ENCODE results near the gene ACSBG1. TPM values are rescaled to one million over a fixed set of nuclear protein-coding genes. Genes with fewer than 3 reads are reported as not detected.

Gene ACSBG1
- total and polyA plus RNA-seq, 2 of the 8 experiments (the other 6 are each of a cell fraction or from before 2014, with no cell fraction given) = 5.4 to 7.1 TPM

- Histone ChIP-seq H2BK20ac (ENCODE audit: low read length) (no peak overlapping the region), H3K79me2 (ENCODE audit: control insufficient read depth in 1 of 2, insufficient read depth in 2 of 2, low read length in 2 of 2) (no peaks in the 10 kb centered on the region), H4K91ac (replicated peaks; ENCODE audit: insufficient read length, low read length) (no peak overlapping the region), H3K23me2 (ENCODE audit: low read depth, low read length) (no peaks in the 10 kb centered on the region), H2AK5ac (ENCODE audit: low read depth, low read length) (no peak overlapping the region), H4K20me1 (replicated peaks in 1 of 2; ENCODE audit: control insufficient read depth in 1 of 2, insufficient read depth in 2 of 2, low read length in 2 of 2) (no peaks in the 10 kb centered on the region), H3K18ac (ENCODE audit: extremely low read depth, low read length) (no peak overlapping the region), H2BK12ac (ENCODE audit: low read depth, low read length) (no peak overlapping the region), H2BK15ac (ENCODE audit: low read length) (no peak overlapping the region), H3K4me1 (replicated peaks in 1 of 4; ENCODE audit: control insufficient read depth in 3 of 4, insufficient read depth in 4 of 4, low read length in 3 of 4) (no peaks in the 10 kb centered on the region), H2BK120ac (replicated peaks; ENCODE audit: low read depth, low read length) (no peak overlapping the region), H2AFZ (ENCODE audit: low read length) (no peak overlapping the region), H3K36me3 (ENCODE audit: control insufficient read depth in 2 of 4, insufficient read depth in 4 of 4, low read length in 3 of 4) (no peaks in the 10 kb centered on the region), H3K27ac (ENCODE audit: low read depth, low read length) (no peak overlapping the region), H3K23ac (ENCODE audit: insufficient read length) (no peak overlapping the region), H3K9ac (replicated peaks in 1 of 4; ENCODE audit: extremely low read depth in 1 of 4, low read depth in 3 of 4, low read length in 3 of 4) (no peak overlapping the region), H3K9me3 (ENCODE audit: insufficient read depth in 2 of 2, low read depth in 1 of 2, low read length in 1 of 2) (no peaks in the 10 kb centered on the region), H2BK5ac (ENCODE audit: low read depth, low read length) (no peak overlapping the region), H3K4me2 (ENCODE audit: insufficient read depth in 1 of 2, low read depth in 2 of 2, low read length in 2 of 2) (no peak overlapping the region), H3K27me3 (replicated peaks in 1 of 4; ENCODE audit: control insufficient read depth in 3 of 4, extremely low read depth in 1 of 4, insufficient read depth in 3 of 4, low read length in 3 of 4) (no peaks in the 10 kb centered on the region), H4K8ac (ENCODE audit: extremely low read depth, insufficient read depth, low read length) (no peak overlapping the region), H3K4me3 (ENCODE audit: extremely low read depth in 1 of 4, insufficient read depth in 2 of 4, low read depth in 3 of 4, low read length in 4 of 4) (no peak overlapping the region), H4K5ac (ENCODE audit: insufficient read length, low read depth, low read length) (no peak overlapping the region), H3K56ac (replicated peaks; ENCODE audit: insufficient read length, low read depth, low read length) (no peak overlapping the region), H3K14ac (ENCODE audit: insufficient read length) (no peak overlapping the region), H3K79me1 (ENCODE audit: low read depth, low read length) (no peaks in the 10 kb centered on the region), H3K4ac (replicated peaks; ENCODE audit: insufficient read length, low read depth, low read length) (no peak overlapping the region)
- no peak for TF ChIP-seq SP2 (IDR thresholded peaks at IDR 0.05; ENCODE audit: low read length)
- no peak for TF ChIP-seq JUND (IDR thresholded peaks at IDR 0.05; ENCODE audit: low read length)
- TF ChIP-seq RFX5 (IDR thresholded peaks at IDR 0.05; ENCODE audit: borderline replicate concordance, low read depth, low read length) = no peak
- no peak for TF ChIP-seq GTF2F1 (IDR thresholded peaks at IDR 0.05; ENCODE audit: borderline replicate concordance, low read depth, low read length)
- no peak for TF ChIP-seq KDM5A (IDR thresholded peaks at IDR 0.05; ENCODE audit: low read length)
- TF ChIP-seq CEBPB (IDR thresholded peaks at IDR 0.05; ENCODE audit: low read depth, low read length) = no peak
- no peak for TF ChIP-seq CHD2 (IDR thresholded peaks at IDR 0.05; ENCODE audit: low read length)
- no peak for TF ChIP-seq NRF1 (IDR thresholded peaks at IDR 0.05; ENCODE audit: low read depth, low read length)
- TF ChIP-seq POU5F1 (IDR thresholded peaks at IDR 0.05; ENCODE audit: low read depth, low read length) = no peak
- TF ChIP-seq CBX8 (IDR thresholded peaks at IDR 0.05; ENCODE audit: borderline replicate concordance, low read depth, low read length) = no peak
- no peak for TF ChIP-seq E2F6 (IDR thresholded peaks at IDR 0.05)
- TF ChIP-seq CHD1 (IDR thresholded peaks at IDR 0.05; ENCODE audit: low read depth, low read length) = no peak
- TF ChIP-seq SIN3A (conservative IDR thresholded peaks at IDR 0.05 in 1 of 2, IDR thresholded peaks at IDR 0.05 in 1 of 2; ENCODE audit: low read depth in 1 of 2, low read length in 2 of 2) = no peak
- no peak for TF ChIP-seq ZNF274 (IDR thresholded peaks at IDR 0.05; ENCODE audit: borderline replicate concordance, extremely low read depth, low read length)
- POLR2A ChIA-PET (ENCODE audit: partially characterized antibody) = no interaction called here
- peak in 1 of 2 experiments; percentile 19 for DNase-seq (ENCODE audit: low read depth in 1 of 2, low spot score in 2 of 2)
- CTCF ChIA-PET (ENCODE audit: partially characterized antibody) = interaction anchor here (1.3 to 10.9 kb wide), 8 partner anchors 8 to 231 kb away, joined by 3 to 239 read pairs (median 41); partner anchors contain the start of gene SKIC8
- WGBS, 2 experiments (ENCODE audit: extremely low coverage in 1 of 2, insufficient coverage in 1 of 2, insufficient read length in 1 of 2, insufficient replicate concordance in 2 of 2, low coverage in 1 of 2, low lambda C conversion rate in 2 of 2, missing lambda C conversion rate in 1 of 2) = 79% methylated on average over 5 of the region's 7 CpGs; no CpG with 5 or more reads in 1 of the 2 experiments
- FAIRE-seq = no peak
Measured at GRCh38 chr15:78197632-78198031, 36.7 kb downstream of the ACSBG1 start.

All from H1 (cell line).